Measurements from ENCODE around the gene LRRC23. TPM values are rescaled to one million over a fixed set of nuclear protein-coding genes. Genes with fewer than 3 reads are reported as not detected.

The LRRC23 gene
- polyA plus RNA-seq, 4 donors = 15.0 to 20.1 (median 17.8) TPM

GRCh38 chr12:6923851-6924250 is 19.2 kb downstream of the LRRC23 start:
- no peak for DNase-seq (ENCODE audit: low read depth in 4 of 4, low spot score in 3 of 4)

DNA sequence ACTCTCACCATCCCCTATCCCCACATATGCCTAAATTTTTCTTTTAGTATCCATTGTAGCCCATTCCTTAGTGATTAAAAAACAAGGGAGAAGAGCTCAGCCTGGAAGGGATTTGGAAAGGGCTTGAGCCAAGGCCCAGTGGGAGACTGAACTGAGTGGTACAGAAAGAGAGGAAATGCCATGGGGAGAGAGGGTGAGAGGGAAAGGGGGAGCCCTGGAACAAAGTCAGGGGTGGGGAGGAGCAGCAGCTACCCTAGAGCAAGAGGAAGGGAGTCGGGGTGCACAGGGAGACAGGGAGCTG is 20.6 kb downstream of the LRRC23 start:
- DNase-seq (ENCODE audit: low read depth in 4 of 4, low spot score in 3 of 4) = no peak

- no peak for DNase-seq (ENCODE audit: low read depth in 4 of 4, low spot score in 3 of 4)
Measured at GRCh38 chr12:6925540-6926279, 21.1 kb downstream of the LRRC23 start.

- DNase-seq (ENCODE audit: low read depth in 4 of 4, low spot score in 3 of 4) = peak in 3 of 4 donors; percentile 78 to 86 (median 84)
Measured at GRCh38 chr12:6927379-6928021, 22.9 kb downstream of the LRRC23 start, which contains the start of gene ATN1. TSS of gene ATN1 (plus strand) at chr12:6927959. CDS start at chr12:6934002, 6,043 bp downstream.

DNA sequence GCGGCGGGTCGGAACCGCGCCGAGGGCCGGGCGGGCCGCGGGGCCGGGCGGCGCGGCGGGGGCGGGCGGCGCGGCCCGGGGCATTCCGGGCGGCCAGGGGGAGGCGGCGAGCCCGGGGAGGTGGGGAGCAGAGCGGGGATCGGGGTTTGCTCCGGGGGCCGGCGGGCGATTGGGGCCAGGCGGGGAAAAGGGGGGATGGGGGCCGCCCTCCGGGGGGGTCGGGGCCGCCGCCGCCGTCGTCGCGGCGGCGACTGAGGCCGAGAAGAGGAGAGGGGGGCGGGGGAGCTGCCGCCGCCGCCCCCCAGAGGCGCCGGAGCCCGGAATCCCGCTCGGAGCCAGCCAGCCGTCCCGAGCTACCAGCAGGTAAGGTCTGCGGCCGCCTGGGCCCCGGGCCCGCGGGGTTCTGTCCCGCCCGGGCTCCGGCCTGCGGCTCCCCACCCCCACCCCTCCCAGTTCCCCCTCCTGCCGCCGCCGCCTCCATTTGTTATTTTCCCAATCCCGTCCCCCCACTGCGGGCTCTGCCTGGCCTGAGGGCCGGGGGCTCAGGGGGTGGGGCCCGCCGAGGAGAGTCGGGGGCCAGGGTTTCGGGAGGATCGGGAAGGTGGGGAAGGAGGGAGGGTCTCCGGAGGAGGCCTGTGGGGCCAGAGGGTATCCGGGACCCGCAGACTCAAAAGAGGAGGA is 23.5 kb downstream of the LRRC23 start:
- DNase-seq (ENCODE audit: low read depth in 4 of 4, low spot score in 3 of 4) = no peak

DNA sequence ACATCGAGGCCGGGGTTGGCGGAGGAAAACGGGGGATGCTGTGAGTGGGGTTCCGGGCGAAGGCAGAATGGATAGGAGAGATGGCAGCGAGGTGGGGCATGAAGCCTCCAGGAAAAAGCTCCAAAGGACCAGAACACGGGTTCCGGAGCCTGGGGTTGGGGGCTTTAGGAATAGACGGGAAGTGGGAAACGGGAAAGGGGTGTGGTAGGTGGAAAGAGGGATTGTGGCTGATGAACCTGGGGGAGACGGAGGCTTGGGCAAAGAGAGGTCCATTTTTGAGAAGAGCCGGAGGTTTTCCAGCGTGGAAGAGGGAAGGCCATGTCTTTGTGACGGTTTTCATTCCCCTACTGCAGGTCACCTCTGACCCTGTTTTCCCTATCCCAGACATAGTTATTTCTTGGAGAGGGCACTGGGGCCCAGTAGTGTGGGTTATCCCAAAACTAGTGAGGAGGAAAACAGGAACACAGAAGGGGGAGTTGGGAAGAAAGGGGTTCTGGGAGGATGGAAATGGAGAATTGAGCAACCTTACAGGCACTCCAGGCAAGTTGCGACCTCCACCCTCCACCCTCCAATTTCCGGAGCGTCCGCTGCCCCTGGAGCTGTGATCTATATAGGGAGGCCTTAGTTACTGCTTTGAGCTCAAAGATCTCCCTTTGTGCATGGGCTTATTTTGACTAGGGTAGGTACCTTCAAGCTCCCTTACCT is 24.2 kb downstream of the LRRC23 start:
- DNase-seq (ENCODE audit: low read depth in 4 of 4, low spot score in 3 of 4) = no peak

GRCh38 chr12:6929466-6930452 is 25.1 kb downstream of the LRRC23 start:
- DNase-seq (ENCODE audit: low read depth in 4 of 4, low spot score in 3 of 4) = no peak

DNA sequence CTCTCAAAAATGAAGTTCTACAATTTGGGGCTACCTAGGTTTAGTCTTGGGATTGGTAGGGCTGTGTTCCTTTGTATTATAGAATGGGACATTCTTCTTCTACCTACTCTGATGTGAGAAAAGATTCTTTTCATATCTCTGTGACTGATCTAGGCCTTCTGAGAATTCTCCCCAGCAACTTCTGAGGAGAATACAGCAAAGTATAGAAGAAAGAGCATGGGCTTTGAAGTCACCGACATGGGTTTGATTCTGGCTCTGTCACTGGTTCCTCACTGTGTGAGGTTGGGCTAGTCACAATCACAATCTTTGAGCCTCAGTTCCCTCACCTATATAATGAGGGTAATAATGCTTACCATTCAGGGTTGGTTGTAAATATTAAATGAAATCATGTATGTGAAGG is 28.1 kb downstream of the LRRC23 start:
- DNase-seq (ENCODE audit: low read depth in 4 of 4, low spot score in 3 of 4) = no peak

- DNase-seq (ENCODE audit: low read depth in 4 of 4, low spot score in 3 of 4) = no peak
Measured at GRCh38 chr12:6934110-6934509, 29.5 kb downstream of the LRRC23 start.

DNA sequence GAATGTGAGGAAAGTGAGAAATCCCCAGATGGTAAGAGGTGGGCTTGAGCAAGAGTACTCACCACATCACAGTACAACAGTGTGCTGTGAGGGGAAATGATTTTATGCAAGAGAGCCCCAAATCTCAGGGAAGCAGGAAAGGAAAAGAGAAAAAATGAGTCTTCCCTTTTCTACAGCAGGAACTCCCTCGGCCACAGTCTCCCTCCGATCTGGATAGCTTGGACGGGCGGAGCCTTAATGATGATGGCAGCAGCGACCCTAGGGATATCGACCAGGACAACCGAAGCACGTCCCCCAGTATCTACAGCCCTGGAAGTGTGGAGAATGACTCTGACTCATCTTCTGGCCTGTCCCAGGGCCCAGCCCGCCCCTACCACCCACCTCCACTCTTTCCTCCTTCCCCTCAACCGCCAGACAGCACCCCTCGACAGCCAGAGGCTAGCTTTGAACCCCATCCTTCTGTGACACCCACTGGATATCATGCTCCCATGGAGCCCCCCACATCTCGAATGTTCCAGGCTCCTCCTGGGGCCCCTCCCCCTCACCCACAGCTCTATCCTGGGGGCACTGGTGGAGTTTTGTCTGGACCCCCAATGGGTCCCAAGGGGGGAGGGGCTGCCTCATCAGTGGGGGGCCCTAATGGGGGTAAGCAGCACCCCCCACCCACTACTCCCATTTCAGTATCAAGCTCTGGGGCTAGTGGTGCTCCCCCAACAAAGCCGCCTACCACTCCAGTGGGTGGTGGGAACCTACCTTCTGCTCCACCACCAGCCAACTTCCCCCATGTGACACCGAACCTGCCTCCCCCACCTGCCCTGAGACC is 31.0 kb downstream of the LRRC23 start:
- DNase-seq (ENCODE audit: low read depth in 4 of 4, low spot score in 3 of 4) = no peak

GRCh38 chr12:6936194-6936635 is 31.6 kb downstream of the LRRC23 start:
- DNase-seq (ENCODE audit: low read depth in 4 of 4, low spot score in 3 of 4) = no peak

GRCh38 chr12:6936636-6937480 is 32.2 kb downstream of the LRRC23 start:
- no peak for DNase-seq (ENCODE audit: low read depth in 4 of 4, low spot score in 3 of 4)

DNA sequence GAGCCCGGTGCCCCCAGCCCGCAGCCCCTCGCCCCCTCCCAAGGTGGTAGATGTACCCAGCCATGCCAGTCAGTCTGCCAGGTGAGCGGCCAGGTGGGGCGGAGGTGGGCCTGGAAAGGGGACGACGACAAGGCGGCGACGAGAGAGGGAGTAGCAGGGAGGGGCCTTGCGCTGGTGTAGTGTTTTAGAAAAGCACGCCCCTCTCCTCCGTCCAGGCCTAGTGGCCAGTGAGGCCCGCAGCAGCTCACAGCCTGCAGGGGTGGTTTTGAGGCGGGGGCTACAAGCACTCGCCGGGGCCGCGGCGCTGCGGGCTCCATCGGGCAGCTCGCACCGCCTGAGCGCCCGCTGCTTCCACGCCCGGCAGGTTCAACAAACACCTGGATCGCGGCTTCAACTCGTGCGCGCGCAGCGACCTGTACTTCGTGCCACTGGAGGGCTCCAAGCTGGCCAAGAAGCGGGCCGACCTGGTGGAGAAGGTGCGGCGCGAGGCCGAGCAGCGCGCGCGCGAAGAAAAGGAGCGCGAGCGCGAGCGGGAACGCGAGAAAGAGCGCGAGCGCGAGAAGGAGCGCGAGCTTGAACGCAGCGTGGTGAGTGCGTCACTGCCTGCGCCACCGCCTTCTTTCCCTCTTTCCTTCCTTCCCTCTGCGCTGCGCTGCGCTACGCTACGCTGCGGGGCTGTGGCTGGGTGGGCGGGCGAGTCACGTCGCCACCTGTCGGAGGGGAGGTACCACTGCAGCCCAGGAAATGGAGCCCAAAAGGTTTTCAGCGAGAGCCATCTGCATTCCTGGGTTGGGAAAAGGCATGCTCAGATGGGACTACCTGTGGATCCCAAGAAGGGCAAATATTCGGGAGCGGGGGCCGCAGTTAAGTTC is 33.1 kb downstream of the LRRC23 start:
- peak; percentile 88 to 91 (median 90) for DNase-seq (ENCODE audit: low read depth in 4 of 4, low spot score in 3 of 4)

- DNase-seq (ENCODE audit: low read depth in 4 of 4, low spot score in 3 of 4) = no peak
Measured at GRCh38 chr12:6938353-6939190, 34.0 kb downstream of the LRRC23 start.

DNA sequence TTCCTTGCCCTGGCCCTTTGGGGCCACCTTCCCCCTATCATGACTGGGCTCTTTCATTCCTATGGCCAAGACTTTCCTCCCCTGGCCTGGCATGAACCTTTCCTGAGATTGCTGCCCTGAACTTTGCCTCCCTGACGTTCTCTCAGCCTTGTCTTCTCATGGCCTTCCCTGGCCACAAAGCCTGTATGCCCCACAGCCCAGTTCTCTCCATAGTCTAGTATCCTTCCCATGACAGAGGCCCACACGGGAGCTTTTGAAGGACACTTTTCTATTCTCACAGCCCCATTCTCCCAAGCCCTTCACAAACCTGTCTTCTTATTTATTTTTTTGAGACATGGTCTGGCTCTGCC is 34.5 kb downstream of the LRRC23 start:
- no peak for DNase-seq (ENCODE audit: low read depth in 4 of 4, low spot score in 3 of 4)

GRCh38 chr12:6941267-6941666 is 36.6 kb downstream of the LRRC23 start:
- no peak for DNase-seq (ENCODE audit: low read depth in 4 of 4, low spot score in 3 of 4)

All from right renal pelvis (tissue), 4 donors.